Measurements from ENCODE around the gene SUSD5.
"Not testable (repeated sequence)": the region's sequence is repeated elsewhere in the genome, so short reads cannot be mapped to it uniquely, and the experiment has no call there.

SUSD5 gene

DNA sequence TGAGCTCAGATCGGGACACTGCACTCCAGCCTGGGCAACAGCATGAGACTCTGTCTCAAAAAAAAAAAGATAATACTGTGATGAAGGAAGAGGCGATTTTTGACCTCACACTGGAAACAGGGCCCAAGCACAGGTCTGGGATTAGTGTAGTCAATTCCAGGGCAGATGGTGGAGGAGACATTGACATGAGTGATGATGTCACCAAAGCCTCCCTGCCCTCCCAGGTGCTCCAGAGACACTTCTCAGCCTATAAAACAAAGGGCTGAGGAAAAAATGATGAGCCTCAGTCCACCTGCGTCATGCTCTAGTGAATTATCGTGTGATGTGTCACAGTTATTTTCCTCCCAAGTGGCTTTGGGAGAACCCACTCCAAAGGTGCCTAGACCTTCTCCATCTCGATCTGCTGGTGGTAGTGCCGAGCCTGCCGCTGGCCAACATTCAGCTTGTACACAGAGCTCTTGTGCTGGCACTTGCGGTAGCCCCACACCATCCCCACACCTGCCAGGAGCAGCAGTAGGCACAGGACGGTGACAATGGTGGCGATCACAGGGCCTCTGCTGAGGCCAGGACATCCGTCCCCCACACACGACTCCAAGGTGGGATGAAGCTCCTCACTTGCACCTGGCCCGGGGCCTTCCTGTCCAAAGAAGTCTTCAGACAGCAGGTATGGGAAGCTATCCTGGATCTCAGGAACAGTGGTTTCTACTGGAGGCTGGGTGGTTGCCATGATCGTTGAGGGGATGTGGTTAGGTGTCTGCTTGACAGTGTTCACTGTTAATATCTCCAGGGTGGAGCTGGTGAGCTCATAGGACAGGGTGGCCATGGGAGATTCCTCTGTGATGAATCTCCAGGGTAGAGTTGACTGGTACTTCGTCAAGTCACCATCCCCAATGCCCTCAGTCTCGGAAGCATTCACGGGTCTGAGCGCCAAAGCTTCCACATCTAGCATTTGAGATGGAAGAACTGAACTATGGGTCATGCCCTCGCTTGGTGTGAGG, 65.9 kb downstream of the SUSD5 start:
- DNase-seq (ENCODE audit: low read depth): no peak

- no peak for DNase-seq (ENCODE audit: low read depth)
Measured at GRCh38 chr3:33149342-33149741, 69.3 kb downstream of the SUSD5 start.

DNA sequence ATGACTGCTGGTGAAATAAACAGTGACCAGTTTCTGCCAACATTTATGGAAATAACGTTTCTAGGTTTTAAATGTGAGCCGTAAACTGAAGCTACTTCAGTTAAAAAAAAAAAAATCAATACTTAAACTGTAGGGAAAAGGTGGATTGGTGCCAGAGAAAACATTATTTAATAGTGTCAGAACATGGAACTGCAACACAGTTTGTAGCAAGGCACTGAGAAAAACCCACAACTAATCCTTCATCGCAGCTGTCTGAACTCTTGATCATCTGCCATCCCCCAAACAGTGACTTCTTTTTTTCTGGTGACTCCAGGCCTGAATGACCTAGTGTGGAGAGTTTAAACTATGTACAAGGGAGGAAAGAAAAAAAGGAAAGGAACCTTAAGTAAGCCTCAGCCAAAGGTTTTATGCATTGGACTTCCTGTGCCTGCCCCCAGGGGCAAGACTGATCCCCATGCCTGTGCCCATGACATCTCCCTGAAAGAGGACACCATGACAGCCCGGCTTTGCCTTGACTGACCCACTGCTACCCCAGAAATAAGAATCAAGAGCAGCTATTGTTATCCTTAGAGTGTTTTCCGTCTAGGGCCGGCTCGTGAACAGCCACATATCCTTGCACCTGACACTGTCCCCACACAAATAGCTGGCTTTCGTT, 71.7 kb downstream of the SUSD5 start:
- DNase-seq (ENCODE audit: low read depth): no peak

DNA sequence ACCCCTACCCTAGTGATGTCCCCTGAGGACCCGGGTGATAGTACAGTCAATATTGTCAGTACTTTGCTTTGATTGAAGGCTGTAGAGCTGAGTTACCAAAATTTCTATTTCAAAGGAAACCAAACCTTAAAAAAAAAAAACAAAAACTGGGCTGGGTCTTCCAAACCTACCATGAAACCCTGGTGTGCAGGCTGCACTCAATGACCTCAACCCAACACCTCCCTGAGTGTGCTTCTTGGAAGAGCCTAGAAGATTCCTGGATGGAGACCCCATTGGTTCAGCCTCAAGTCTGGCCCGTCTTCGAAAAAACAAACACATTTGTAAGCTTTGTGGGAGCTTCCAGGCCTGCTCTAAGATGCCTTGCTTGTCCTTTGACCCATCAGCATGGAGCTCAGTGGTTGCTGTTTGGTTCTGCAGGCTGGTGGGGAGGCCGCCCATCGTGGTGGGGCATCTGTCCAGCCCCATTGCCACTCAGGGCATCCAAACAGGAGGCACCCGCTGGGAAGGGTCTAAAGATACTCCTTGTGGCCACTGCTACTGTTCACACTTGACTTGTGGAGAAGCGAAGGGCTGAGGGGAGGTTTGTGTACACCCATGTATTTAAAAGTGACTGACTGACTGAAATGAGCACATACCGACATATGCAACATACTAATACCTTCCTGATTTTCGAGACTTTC, 72.6 kb downstream of the SUSD5 start:
- no peak for DNase-seq (ENCODE audit: low read depth)

- no peak for DNase-seq (ENCODE audit: low read depth)
Measured at GRCh38 chr3:33145221-33145900, 73.2 kb downstream of the SUSD5 start.

DNA sequence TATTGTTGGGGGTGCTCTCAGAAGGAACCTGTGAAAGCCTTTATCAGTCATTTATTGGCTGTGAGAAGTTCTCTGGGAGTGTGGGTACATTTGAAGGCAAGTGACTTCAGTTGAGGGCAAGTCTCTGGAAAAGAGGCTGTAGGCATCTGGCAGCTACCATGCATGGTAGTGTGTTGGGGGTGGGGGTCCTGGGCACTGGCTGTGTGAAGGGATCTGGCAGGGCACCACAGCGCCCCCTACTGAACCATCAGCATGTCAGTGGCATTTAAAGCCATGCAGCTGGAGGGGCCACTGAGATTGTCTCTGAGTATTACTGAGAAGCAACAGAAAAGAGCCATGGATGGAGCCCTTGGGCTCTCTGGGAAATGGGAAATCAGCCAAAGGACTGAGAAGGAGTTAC, 74.2 kb downstream of the SUSD5 start:
- DNase-seq (ENCODE audit: low read depth): no peak

DNA sequence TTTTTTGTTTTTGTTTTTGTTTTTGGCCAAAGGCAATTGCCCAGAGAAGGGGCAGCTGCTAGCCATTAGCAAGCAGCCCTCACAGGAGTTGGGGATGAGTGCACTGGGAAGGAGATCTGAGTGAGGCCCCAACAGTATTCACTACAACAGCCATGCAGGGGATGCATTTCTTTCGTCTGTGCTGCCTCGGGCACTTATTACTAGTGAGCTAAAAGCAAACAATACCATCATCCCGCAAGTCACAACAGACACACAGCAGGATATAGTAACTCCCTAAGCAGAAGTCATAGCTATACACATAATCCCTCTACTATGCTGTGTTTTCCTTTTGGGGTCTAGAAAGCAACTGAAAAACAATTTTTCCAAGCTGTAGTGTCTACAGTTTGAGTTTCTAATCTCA, 77.6 kb downstream of the SUSD5 start:
- DNase-seq (ENCODE audit: low read depth): no peak

GRCh38 chr3:33139996-33140395, 78.6 kb downstream of the SUSD5 start:
- peak; percentile 14 for DNase-seq (ENCODE audit: low read depth)

DNA sequence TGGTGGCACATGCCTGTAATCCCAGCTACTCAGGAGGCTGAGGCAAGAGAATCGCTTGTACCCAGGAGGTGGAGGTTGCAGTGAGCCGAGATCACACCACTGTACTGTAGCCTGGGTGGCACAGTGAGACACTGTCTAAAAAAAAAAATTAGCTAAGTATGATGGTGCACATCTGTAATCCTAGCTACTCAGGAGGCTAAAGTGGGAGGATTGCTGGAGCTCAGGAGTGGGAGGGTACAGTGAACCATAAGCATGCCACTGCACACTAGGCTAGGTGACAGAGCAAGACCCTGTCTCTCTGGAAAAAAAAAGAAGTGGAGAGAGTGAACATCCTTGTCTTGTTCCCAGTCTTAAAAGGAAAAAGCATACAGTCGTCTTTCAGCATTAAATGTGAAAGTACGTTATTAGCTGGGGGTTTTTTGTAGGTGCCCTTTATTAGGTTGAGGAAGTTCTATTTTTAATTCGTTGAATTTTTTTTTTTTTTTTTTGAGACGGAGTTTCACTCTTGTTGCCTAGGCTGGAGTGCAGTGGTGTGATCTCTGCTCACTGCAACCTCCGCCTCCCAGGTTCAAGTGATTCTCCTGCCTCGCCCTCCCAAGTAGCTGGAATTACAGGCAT, 79.5 kb downstream of the SUSD5 start:
- not testable (repeated sequence) for DNase-seq (ENCODE audit: low read depth)

GRCh38 chr3:33137691-33138090, 80.9 kb downstream of the SUSD5 start:
- no peak for DNase-seq (ENCODE audit: low read depth)

- no peak for DNase-seq (ENCODE audit: low read depth)
Measured at GRCh38 chr3:33134026-33134625, 84.5 kb downstream of the SUSD5 start.

GRCh38 chr3:33132019-33132360, 86.6 kb downstream of the SUSD5 start:
- no peak for DNase-seq (ENCODE audit: low read depth)

DNA sequence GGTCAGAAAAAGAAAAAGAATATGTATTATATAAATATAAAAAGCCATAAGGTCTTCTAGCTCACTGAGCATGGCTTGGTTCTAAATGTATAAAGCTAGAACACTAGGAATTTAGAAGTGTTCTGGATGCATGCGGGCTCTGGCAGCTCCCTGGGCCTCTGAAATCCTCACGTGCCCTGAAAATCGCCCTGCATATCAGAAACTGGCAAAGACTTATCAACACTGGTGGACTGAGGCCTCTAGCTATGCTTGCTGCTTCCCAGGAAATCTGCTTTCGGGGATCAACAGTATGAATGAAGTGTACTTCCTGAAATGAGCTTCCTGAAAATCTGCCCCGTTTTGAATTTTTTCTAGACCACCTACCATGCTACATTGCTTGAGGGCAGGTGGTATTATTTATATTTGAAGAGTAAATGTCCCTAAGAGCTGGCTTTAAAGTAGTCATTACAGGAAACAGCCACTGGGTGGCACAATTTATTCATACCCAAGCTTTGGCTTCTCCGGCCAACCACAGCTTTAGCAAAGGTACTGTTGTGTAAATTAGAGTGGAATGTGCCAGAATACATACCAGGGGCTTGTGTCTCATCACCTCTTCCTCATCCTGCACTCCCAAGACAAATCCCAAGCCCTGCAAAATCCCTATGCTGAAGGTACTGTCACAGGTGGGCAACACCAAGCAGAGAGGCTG, 87.1 kb downstream of the SUSD5 start:
- no peak for DNase-seq (ENCODE audit: low read depth)

DNA sequence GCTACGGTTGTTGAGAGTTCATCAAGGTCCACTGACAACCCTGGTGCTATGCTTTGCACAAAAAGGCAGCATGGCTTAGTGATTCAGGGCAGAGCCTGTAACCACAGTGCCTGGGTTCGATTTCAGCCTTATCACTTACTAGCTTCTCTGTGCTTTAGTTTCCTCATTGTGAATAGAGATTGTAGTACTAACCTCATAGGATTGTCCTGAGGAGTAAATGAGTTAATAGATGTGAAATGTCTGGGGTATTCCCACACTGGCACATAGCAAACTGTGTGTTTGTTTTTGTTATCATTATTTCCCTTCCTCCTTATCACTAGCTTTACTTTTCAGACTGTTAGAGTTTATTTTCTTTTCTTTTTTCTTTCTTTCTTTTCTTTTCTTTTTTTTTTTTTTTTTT, 88.5 kb downstream of the SUSD5 start:
- no peak for DNase-seq (ENCODE audit: low read depth)

- DNase-seq (ENCODE audit: low read depth): no peak
Measured at GRCh38 chr3:33128706-33129105, 89.9 kb downstream of the SUSD5 start.

- DNase-seq (ENCODE audit: low read depth): no peak
Measured at GRCh38 chr3:33125840-33126239, 92.8 kb downstream of the SUSD5 start.

DNA sequence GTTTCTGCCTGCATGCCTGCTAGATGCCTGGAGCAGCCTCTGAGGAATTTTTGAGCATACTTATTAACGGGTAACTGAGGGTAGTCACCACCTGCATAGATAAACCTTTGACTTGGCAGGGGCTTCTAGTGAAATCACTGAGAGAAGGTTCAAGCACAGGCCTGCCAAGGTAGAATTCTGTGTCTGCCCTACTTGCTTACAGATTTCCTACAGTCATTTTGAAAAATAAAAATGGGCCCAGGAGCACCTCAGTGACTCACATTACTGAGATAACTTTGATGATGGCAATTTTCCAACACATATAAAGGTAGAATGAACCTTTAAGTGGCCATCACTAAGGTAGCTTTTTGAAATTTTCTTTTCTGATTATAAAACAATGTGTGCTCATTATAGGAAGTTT, 94.0 kb downstream of the SUSD5 start:
- DNase-seq (ENCODE audit: low read depth): no peak

DNA sequence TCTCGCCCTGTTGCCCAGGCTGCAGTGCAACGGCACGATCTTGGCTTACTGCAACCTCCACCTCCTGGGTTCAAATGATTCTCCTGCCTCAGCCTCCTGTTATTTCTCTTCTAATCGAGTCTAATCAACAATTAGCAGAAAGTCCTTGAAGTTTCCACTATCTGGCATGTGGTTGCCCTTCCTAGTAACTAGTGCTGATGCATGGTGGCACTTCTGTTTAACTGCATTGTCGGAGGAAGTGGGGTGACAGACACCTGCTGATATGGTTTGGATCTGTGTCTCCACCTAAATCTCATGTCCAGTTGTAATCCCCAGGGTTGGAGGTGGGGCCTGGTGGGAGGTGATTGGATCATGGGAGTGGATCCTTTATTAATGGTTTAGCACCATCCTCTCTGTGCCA, 95.6 kb downstream of the SUSD5 start:
- no peak for DNase-seq (ENCODE audit: low read depth)

GRCh38 chr3:33119891-33120290, 98.7 kb downstream of the SUSD5 start:
- DNase-seq (ENCODE audit: low read depth): no peak

DNA sequence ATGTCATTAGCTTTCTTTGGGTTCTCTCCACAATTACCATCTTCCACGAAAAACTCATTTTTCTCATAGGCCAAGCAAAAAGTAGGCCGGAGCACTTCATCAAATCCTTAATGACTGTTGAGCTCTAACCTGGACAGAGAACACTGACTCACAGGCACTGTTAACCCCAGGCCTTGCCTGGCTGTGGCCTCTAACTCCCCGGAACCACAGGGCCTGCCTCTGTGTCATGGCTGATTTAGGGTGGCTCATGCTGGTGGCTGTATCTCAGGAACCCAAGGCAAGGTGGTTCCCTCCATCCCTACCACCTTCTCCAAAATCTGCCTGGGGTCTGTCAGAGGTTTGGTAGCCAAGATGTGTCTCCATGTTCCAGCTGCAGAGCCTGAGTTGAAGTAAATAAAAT, 101.1 kb downstream of the SUSD5 start:
- no peak for DNase-seq (ENCODE audit: low read depth)

Data from non-pigmented ciliary epithelial cell (primary cell).